22Rv1 (cell line): ENCODE data around the gene RAB26.

ENCODE experiments used
- H3K27ac ChIP-seq: fragments of 450-650 bp; 2 replicates; pipeline ENCODE4 v1.5.1; 2017
- CTCF ChIP-seq: fragments of 450-650 bp; IDR thresholded peaks from 2 replicates; pipeline ENCODE4 v1.5.1; 2017; ENCODE audit warnings: mild to moderate bottlenecking
- ZFX ChIP-seq: fragments of 450-650 bp; IDR thresholded peaks from 2 replicates; pipeline ENCODE4 v1.6.1; 2017; ENCODE audit warnings: antibody characterized with exemption, borderline replicate concordance

Gene RAB26

GRCh38 chr16:2173366-2173765, 24.9 kb downstream of the RAB26 start:
- no peak for TF ChIP-seq CTCF
- TF ChIP-seq ZFX: no peak
- H3K27ac ChIP-seq: no peak overlapping the region

- H3K27ac ChIP-seq: no peak overlapping the region
- no peak for TF ChIP-seq CTCF
- TF ChIP-seq ZFX: no peak
These were observed 25.5 kb downstream of the RAB26 start for GRCh38 chr16:2173916-2174315.

GRCh38 chr16:2174396-2175131, 26.1 kb downstream of the RAB26 start:
- TF ChIP-seq CTCF (no peak), ZFX (no peak)
- H3K27ac ChIP-seq: no peak overlapping the region

GRCh38 chr16:2175454-2175853, 27.0 kb downstream of the RAB26 start:
- no peak overlapping the region for H3K27ac ChIP-seq
- TF ChIP-seq CTCF (no peak), ZFX (no peak)

- TF ChIP-seq ZFX (no peak), CTCF (no peak)
- H3K27ac ChIP-seq: no peak overlapping the region
These were observed 27.6 kb downstream of the RAB26 start for GRCh38 chr16:2176047-2176446.

GRCh38 chr16:2177101-2177500, 28.7 kb downstream of the RAB26 start:
- TF ChIP-seq CTCF: no peak
- TF ChIP-seq ZFX: no peak
- peak overlapping the region; percentile 73 for H3K27ac ChIP-seq

- H3K27ac ChIP-seq: peak overlapping the region; percentile 73
- TF ChIP-seq CTCF (no peak), ZFX (no peak)
These were observed 29.1 kb downstream of the RAB26 start for GRCh38 chr16:2177561-2177960.
